Germinal center (tissue), 1 donor: ENCODE results near the gene TENM4.
A peak's percentile ranks its signal among the peaks of the same experiment; 100 is the strongest.

Source experiments
- DNase-seq: peaks from one replicate; pipeline ENCODE4 v3.0.0; 2012; ENCODE audit warnings: mixed read lengths, low spot score

TENM4 gene

GRCh38 chr11:79440571-79441460, at the start of gene TENM4:
Gene TENM4, minus strand, starts transcription at chr11:79441030. Its CDS starts 371,086 bp downstream, at chr11:79069944.
- peak; percentile 66 for DNase-seq

GRCh38 chr11:79488286-79488685, 47.5 kb upstream of the TENM4 start:
- DNase-seq: no peak

GRCh38 chr11:79487412-79487811, 46.6 kb upstream of the TENM4 start:
- DNase-seq: no peak

- DNase-seq: no peak
Observed at GRCh38 chr11:79486242-79486984, 45.6 kb upstream of the TENM4 start.

- DNase-seq: no peak
Observed at GRCh38 chr11:79485694-79486093, 44.9 kb upstream of the TENM4 start.

GRCh38 chr11:79484872-79485271, 44.0 kb upstream of the TENM4 start:
- DNase-seq: no peak

GRCh38 chr11:79482800-79483199, 42.0 kb upstream of the TENM4 start:
- peak; percentile 59 for DNase-seq

- no peak for DNase-seq
Observed at GRCh38 chr11:79481795-79482194, 41.0 kb upstream of the TENM4 start.

GRCh38 chr11:79480864-79481263, 40.0 kb upstream of the TENM4 start:
- no peak for DNase-seq

- DNase-seq: no peak
Observed at GRCh38 chr11:79472819-79473529, 32.1 kb upstream of the TENM4 start.

GRCh38 chr11:79471071-79471844, 30.4 kb upstream of the TENM4 start:
- no peak for DNase-seq

- DNase-seq: no peak
Observed at GRCh38 chr11:79470161-79470560, 29.3 kb upstream of the TENM4 start.

GRCh38 chr11:79467761-79468160, 26.9 kb upstream of the TENM4 start:
- DNase-seq: no peak

GRCh38 chr11:79466411-79466810, 25.6 kb upstream of the TENM4 start:
- no peak for DNase-seq

GRCh38 chr11:79465160-79465559, 24.3 kb upstream of the TENM4 start:
- no peak for DNase-seq

- no peak for DNase-seq
Observed at GRCh38 chr11:79461666-79462645, 21.1 kb upstream of the TENM4 start.

- no peak for DNase-seq
Observed at GRCh38 chr11:79461144-79461543, 20.3 kb upstream of the TENM4 start.

GRCh38 chr11:79458709-79459108, 17.9 kb upstream of the TENM4 start:
- DNase-seq: no peak

- DNase-seq: no peak
Observed at GRCh38 chr11:79456501-79456900, 15.7 kb upstream of the TENM4 start.

GRCh38 chr11:79453617-79454016, 12.8 kb upstream of the TENM4 start:
- no peak for DNase-seq

- no peak for DNase-seq
Observed at GRCh38 chr11:79449040-79449439, 8.2 kb upstream of the TENM4 start.
